T follicular helper cell (primary cell): ENCODE results near the gene SUSD4.

Experiments used
- DNase-seq: peaks from one replicate; pipeline ENCODE4 v3.0.0-alpha.2; 2020; ENCODE audit warnings: low read depth

The SUSD4 gene

GRCh38 chr1:223188618-223189356 lies 175.2 kb downstream of the SUSD4 start:
- DNase-seq: no peak

GRCh38 chr1:223186800-223187199 lies 177.2 kb downstream of the SUSD4 start:
- DNase-seq: no peak

GRCh38 chr1:223183268-223183862 lies 180.6 kb downstream of the SUSD4 start:
- DNase-seq: no peak

DNA sequence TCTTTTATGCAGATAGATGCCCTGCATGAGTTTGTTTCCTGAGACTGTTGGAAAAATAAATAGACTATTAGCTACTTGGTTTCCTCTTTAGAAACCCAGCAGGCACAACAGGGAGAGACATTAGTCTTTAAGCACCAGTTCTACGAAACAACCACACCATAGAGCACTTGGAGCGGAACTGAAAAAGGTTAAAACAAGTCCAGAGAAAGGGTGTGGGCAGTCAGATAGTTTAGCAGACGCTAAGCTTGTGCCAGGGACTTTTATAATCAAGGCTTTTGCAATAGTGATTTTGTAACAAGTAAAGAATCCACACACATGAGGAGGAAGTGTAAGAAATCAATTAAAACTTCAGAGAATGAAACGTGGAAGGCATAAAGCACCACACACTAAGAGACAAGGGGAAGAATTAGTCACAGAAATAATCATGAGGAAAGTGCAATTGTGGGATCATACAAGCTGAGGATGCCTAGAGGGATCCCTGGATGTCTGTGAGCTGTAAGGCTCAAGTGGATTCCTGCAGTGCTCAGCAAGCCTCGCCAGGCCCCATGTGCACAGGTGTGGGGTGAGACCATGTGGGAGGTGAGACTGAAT lies 183.2 kb downstream of the SUSD4 start:
- no peak for DNase-seq

DNA sequence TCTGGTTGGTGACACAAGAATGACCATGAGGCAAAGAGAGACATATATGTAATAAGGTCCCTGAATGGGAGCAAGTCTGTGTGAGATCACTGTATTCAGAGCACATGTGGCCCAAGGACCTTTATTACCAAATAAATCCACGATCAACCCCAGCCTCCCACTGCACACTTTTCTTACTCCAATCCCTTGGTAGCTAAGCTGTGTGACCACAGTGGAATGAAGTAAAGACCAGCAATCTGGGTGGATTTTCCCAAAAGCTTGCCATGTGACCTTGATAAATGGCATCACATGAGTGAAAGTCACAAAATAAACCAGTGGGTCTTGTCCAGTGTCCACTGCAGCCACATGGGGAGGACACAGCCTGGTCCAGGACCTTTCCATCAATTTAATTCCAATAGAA lies 184.2 kb downstream of the SUSD4 start:
- DNase-seq: no peak

DNA sequence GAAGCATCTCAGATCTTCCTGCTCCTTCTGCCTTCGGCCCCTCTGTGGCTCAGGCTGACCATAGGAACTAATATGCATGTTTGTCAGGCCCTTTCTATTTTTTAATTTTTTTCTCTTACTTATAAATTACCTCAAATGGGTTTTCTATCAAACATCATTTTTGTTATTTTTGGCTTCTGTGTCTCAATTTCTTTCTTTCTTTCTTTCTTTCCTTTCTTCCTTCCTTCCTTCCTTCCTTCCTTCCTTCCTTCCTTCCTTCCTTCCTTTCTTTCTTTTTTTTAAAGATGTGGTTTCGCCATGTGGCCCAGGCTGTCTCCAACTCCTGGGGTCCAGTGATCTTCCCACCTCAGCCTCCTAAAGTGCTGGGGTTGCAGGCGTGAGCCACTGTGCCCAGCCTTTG lies 184.7 kb downstream of the SUSD4 start:
- DNase-seq: no peak

DNA sequence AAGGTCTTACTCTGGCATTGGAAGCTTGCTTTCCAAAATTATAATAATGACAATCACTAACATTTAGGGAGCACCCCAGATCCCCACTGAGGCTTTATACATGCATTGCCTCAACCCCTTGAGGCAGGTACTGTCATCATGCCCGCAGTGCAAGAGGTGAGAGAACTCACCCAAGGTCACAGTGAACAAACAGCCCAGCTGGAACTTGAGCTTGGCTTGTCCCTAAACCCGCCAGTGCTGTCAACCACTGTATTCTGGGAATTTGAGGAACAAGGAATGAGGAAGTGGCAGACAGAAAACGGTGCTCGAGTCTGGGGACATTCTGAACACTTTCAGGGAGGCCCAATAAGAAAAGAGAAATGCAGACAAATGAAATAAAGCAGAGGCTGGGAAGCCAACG lies 186.3 kb downstream of the SUSD4 start:
- no peak for DNase-seq

- no peak for DNase-seq
Measured at GRCh38 chr1:223176437-223176836, 187.5 kb downstream of the SUSD4 start.

GRCh38 chr1:223175633-223176032 lies 188.3 kb downstream of the SUSD4 start:
- no peak for DNase-seq

GRCh38 chr1:223175032-223175431 lies 188.9 kb downstream of the SUSD4 start:
- no peak for DNase-seq
